ENCODE results near the gene DROSHA. TPM values are rescaled to one million over a fixed set of nuclear protein-coding genes. Genes with fewer than 3 reads are reported as not detected.
A peak's percentile ranks its signal among the peaks of the same experiment; 100 is the strongest.

The DROSHA gene, protein sequence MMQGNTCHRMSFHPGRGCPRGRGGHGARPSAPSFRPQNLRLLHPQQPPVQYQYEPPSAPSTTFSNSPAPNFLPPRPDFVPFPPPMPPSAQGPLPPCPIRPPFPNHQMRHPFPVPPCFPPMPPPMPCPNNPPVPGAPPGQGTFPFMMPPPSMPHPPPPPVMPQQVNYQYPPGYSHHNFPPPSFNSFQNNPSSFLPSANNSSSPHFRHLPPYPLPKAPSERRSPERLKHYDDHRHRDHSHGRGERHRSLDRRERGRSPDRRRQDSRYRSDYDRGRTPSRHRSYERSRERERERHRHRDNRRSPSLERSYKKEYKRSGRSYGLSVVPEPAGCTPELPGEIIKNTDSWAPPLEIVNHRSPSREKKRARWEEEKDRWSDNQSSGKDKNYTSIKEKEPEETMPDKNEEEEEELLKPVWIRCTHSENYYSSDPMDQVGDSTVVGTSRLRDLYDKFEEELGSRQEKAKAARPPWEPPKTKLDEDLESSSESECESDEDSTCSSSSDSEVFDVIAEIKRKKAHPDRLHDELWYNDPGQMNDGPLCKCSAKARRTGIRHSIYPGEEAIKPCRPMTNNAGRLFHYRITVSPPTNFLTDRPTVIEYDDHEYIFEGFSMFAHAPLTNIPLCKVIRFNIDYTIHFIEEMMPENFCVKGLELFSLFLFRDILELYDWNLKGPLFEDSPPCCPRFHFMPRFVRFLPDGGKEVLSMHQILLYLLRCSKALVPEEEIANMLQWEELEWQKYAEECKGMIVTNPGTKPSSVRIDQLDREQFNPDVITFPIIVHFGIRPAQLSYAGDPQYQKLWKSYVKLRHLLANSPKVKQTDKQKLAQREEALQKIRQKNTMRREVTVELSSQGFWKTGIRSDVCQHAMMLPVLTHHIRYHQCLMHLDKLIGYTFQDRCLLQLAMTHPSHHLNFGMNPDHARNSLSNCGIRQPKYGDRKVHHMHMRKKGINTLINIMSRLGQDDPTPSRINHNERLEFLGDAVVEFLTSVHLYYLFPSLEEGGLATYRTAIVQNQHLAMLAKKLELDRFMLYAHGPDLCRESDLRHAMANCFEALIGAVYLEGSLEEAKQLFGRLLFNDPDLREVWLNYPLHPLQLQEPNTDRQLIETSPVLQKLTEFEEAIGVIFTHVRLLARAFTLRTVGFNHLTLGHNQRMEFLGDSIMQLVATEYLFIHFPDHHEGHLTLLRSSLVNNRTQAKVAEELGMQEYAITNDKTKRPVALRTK (N-terminal part only)
- total RNA-seq (2021; fragmentation: NEBNext Ultra II Directional; extraction: Animal tissue kit (Norgen Biotek cat#: 25700)), result 122 and 124 TPM in 2 replicates
- 65.9 and 82.0 TPM in 2 replicates for polyA plus RNA-seq (2011; rRNA removed)
- 64.1 TPM for polyA plus RNA-seq (2011; cell fraction: cytosol; rRNA removed)
- polyA plus RNA-seq (2011; cell fraction: nucleus; rRNA removed), result 99.0 TPM
- 72.8 to 122 TPM (median 91.1 TPM) in 4 replicates for polyA plus RNA-seq (2012, experiment 1 of 2)
- 9.9 TPM for polyA plus RNA-seq (2012, experiment 2 of 2)
- 93.6 TPM for polyA plus RNA-seq (2013, experiment 1 of 2)
- 97.7 TPM for polyA plus RNA-seq (2013, experiment 2 of 2)
- polyA minus RNA-seq (2011; rRNA and poly(A)+ RNA removed), result 149 and 182 TPM in 2 replicates
- 51.5 TPM for polyA minus RNA-seq (2011; cell fraction: cytosol; rRNA and poly(A)+ RNA removed)
- 102 TPM for polyA minus RNA-seq (2011; cell fraction: nucleus; rRNA and poly(A)+ RNA removed)
- long read RNA-seq, experiment 1, partial matches to known transcripts, result 14 of 24 reads
- long read RNA-seq, experiment 1, other reads (novel, unspliced or antisense), result 4 of 24 reads
- long read RNA-seq, experiment 2, partial matches to known transcripts, result 8 of 9 reads
- long read RNA-seq, experiment 2, other reads (novel, unspliced or antisense), result 1 of 9 reads

DNA sequence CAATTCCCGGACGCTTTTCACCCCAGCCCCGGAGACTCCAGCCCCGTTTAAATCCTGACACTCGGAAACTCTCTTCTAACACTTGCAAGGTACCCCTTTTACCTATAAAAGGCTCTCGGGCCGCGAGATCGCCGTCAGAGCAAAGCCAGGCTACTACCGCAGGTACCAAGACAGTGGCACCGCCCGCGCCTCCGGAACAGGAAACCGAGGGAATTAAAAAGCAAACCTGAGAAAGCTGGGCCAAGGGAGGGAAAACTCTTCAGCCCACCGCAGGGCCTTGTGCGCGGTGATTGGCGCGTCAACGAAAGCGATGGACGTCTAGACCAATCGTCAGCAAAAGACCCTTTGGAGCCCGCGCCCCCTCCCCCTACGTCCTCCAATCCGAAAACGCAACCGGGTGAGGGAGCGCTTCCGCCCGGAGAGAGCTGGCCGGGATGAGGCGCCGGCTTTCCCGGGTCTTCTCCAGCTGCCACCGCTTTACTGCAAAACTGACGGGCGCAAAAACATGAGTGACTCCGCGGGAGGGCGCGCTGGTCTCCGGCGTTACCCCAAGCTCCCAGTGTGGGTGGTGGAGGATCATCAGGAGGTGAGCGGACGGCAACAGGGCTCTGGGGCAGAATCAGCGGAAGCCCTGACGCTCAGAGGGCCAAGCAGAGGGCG lies at the start of gene DROSHA, which contains the start of gene C5orf22:
DROSHA (minus strand) TSS at position 206 of the 660 bp plus-strand sequence. CDS start 3,034 bp downstream, outside the sequence.
C5orf22 (plus strand) TSS at position 414 of the 660 bp plus-strand sequence; CDS start at position 506, 92 bp downstream.
- H4K8ac ChIP-seq (ENCODE audit: extremely low read depth, insufficient read depth, low read length), result peak within 1 kb of the TSS; percentile 90
- peak within 1 kb of the TSS; percentile 95 for H2BK5ac ChIP-seq (ENCODE audit: low read depth, low read length)
- peak; percentile 13 for FAIRE-seq
- DNase-seq (ENCODE audit: low read depth in 1 of 2, low spot score in 2 of 2), result peak; percentile 88 to 91
- H3K18ac ChIP-seq (ENCODE audit: extremely low read depth, low read length), result peak within 1 kb of the TSS; percentile 89; the same call in 1 of the 2 replicates
- peaks cover 4% of the 10 kb centered on the region; the same call in 1 of the 2 replicates for H3K79me1 ChIP-seq (ENCODE audit: low read depth, low read length)
- H3K36me3 ChIP-seq (ENCODE audit: control insufficient read depth in 2 of 4, insufficient read depth in 4 of 4, low read length in 3 of 4), result peaks cover 14 to 45% (median 21%) of the 10 kb centered on the region in 4 experiments
- peak within 1 kb of the TSS; percentile 90 to 93 (median 92) for H3K9ac ChIP-seq (replicated peaks in 1 of 4; ENCODE audit: extremely low read depth in 1 of 4, low read depth in 3 of 4, low read length in 3 of 4)
- ChIA-PET POLR2A (ENCODE audit: partially characterized antibody) (interaction anchor here (0.8 to 2.0 kb wide), 5 partner anchors 10 to 36 kb away, joined by 3 to 6 read pairs (median 4); no protein-coding TSS in a partner anchor), CTCF (ENCODE audit: partially characterized antibody) (interaction anchor here (0.7 to 1.2 kb wide), 3 partner anchors 82 to 1759 kb away, joined by 3 read pairs; no protein-coding TSS in a partner anchor)
- H2BK120ac ChIP-seq (replicated peaks; ENCODE audit: low read depth, low read length), result no peak within 1 kb of the TSS
- H3K27me3 ChIP-seq (replicated peaks in 1 of 4; ENCODE audit: control insufficient read depth in 3 of 4, extremely low read depth in 1 of 4, insufficient read depth in 3 of 4, low read length in 3 of 4), result no peaks in the 10 kb centered on the region
- 0% methylated on average over 37 of the region's 52 CpGs; no CpG with 5 or more reads in 1 of the 2 experiments for WGBS, 2 experiments (ENCODE audit: extremely low coverage in 1 of 2, insufficient coverage in 1 of 2, insufficient read length in 1 of 2, insufficient replicate concordance in 2 of 2, low coverage in 1 of 2, low lambda C conversion rate in 2 of 2, missing lambda C conversion rate in 1 of 2)
- H3K4me1 ChIP-seq (replicated peaks in 1 of 4; ENCODE audit: control insufficient read depth in 3 of 4, insufficient read depth in 4 of 4, low read length in 3 of 4), result peaks cover 0 to 8% (median 3%) of the 10 kb centered on the region in 4 experiments; a peak in 3 of 7 replicates
- peak within 1 kb of the TSS; percentile 27 for H3K56ac ChIP-seq (replicated peaks; ENCODE audit: insufficient read length, low read depth, low read length)
- no peak within 1 kb of the TSS for H3K23ac ChIP-seq (ENCODE audit: insufficient read length)
- peak within 1 kb of the TSS; percentile 84 to 96 (median 94) for H3K4me3 ChIP-seq (ENCODE audit: extremely low read depth in 1 of 4, insufficient read depth in 2 of 4, low read depth in 3 of 4, low read length in 4 of 4)
- H3K14ac ChIP-seq (ENCODE audit: insufficient read length), result no peak within 1 kb of the TSS
- no peaks in the 10 kb centered on the region for H3K9me3 ChIP-seq (ENCODE audit: insufficient read depth in 2 of 2, low read depth in 1 of 2, low read length in 1 of 2)
- H3K4me2 ChIP-seq (ENCODE audit: insufficient read depth in 1 of 2, low read depth in 2 of 2, low read length in 2 of 2), result peak within 1 kb of the TSS; percentile 74 to 81
- peak within 1 kb of the TSS; percentile 30; the same call in 1 of the 2 replicates for H2BK12ac ChIP-seq (ENCODE audit: low read depth, low read length)
- peaks cover 0 to 2% of the 10 kb centered on the region in 2 experiments for H4K20me1 ChIP-seq (replicated peaks in 1 of 2; ENCODE audit: control insufficient read depth in 1 of 2, insufficient read depth in 2 of 2, low read length in 2 of 2)
- no peak within 1 kb of the TSS for H2BK20ac ChIP-seq (ENCODE audit: low read length)
- no peak within 1 kb of the TSS for H2AK5ac ChIP-seq (ENCODE audit: low read depth, low read length)
- peak within 1 kb of the TSS; percentile 76 for H2AFZ ChIP-seq (ENCODE audit: low read length)
- H3K23me2 ChIP-seq (ENCODE audit: low read depth, low read length), result peaks cover 5% of the 10 kb centered on the region
- H4K91ac ChIP-seq (replicated peaks; ENCODE audit: insufficient read length, low read length), result no peak within 1 kb of the TSS
- H3K79me2 ChIP-seq (ENCODE audit: control insufficient read depth in 1 of 2, insufficient read depth in 2 of 2, low read length in 2 of 2), result peaks cover 11 to 35% of the 10 kb centered on the region in 2 experiments
- H2BK15ac ChIP-seq (ENCODE audit: low read length), result no peak within 1 kb of the TSS
- peak within 1 kb of the TSS; percentile 77 for H4K5ac ChIP-seq (ENCODE audit: insufficient read length, low read depth, low read length)
- no peak within 1 kb of the TSS for H3K4ac ChIP-seq (replicated peaks; ENCODE audit: insufficient read length, low read depth, low read length)
- H3K27ac ChIP-seq (ENCODE audit: low read depth, low read length), result peak within 1 kb of the TSS; percentile 74
- no peak for TF ChIP-seq FOSL1 (IDR thresholded peaks at IDR 0.05; ENCODE audit: insufficient read depth, low read depth, low read length)
- no peak for TF ChIP-seq CEBPB (IDR thresholded peaks at IDR 0.05; ENCODE audit: low read depth, low read length)
- no peak for TF ChIP-seq SUZ12 (IDR thresholded peaks at IDR 0.05; ENCODE audit: low read length)

All from H1 (cell line).